NCI-H2029 (cell line): ENCODE measurements around the gene GGT1.
A peak's percentile ranks its signal among the peaks of the same experiment; 100 is the strongest.
"Not testable (repeated sequence)": the region's sequence is repeated elsewhere in the genome, so short reads cannot be mapped to it uniquely, and the experiment has no call there.

Source experiments
- DNase-seq: peaks from one replicate; lab custom pipeline; 2025; lab: John Stamatoyannopoulos, UW

Gene GGT1

GRCh38 chr22:24584166-24584790 is 18.7 kb upstream of the GGT1 start:
- no peak for DNase-seq

- no peak for DNase-seq
These were observed 18.1 kb upstream of the GGT1 start for GRCh38 chr22:24584871-24585411.

- DNase-seq: no peak
These were observed 17.5 kb upstream of the GGT1 start for GRCh38 chr22:24585461-24585860.

- no peak for DNase-seq
These were observed 17.0 kb upstream of the GGT1 start for GRCh38 chr22:24585927-24586546.

- no peak for DNase-seq
These were observed 15.7 kb upstream of the GGT1 start for GRCh38 chr22:24587251-24587650.

- no peak for DNase-seq
These were observed 15.0 kb upstream of the GGT1 start for GRCh38 chr22:24587948-24588347.

GRCh38 chr22:24588381-24588756 is 14.6 kb upstream of the GGT1 start:
- DNase-seq: no peak

GRCh38 chr22:24588757-24589481 is 14.1 kb upstream of the GGT1 start:
- DNase-seq: no peak

GRCh38 chr22:24589518-24590030 is 13.4 kb upstream of the GGT1 start:
- DNase-seq: no peak

- no peak for DNase-seq
These were observed 12.3 kb upstream of the GGT1 start for GRCh38 chr22:24590596-24591173.

GRCh38 chr22:24591286-24591830 is 11.6 kb upstream of the GGT1 start:
- DNase-seq: no peak

- no peak for DNase-seq
These were observed 10.7 kb upstream of the GGT1 start for GRCh38 chr22:24592058-24592850.

GRCh38 chr22:24592851-24593558 is 10.0 kb upstream of the GGT1 start, which contains the start of gene LRRC75B:
Gene LRRC75B (minus strand): TSS chr22:24593073. CDS start chr22:24593039, 34 bp downstream.
- DNase-seq: peak; percentile 27

GRCh38 chr22:24593559-24593835 is 9.5 kb upstream of the GGT1 start:
- not testable (repeated sequence) for DNase-seq

GRCh38 chr22:24593836-24594568 is 9.0 kb upstream of the GGT1 start:
- DNase-seq: no peak

- DNase-seq: no peak
These were observed 8.3 kb upstream of the GGT1 start for GRCh38 chr22:24594569-24595120.

- no peak for DNase-seq
These were observed 7.8 kb upstream of the GGT1 start for GRCh38 chr22:24595228-24595627.

GRCh38 chr22:24595863-24596262 is 7.1 kb upstream of the GGT1 start:
- DNase-seq: no peak

GRCh38 chr22:24597076-24597475 is 5.9 kb upstream of the GGT1 start:
- not testable (repeated sequence) for DNase-seq

- no peak for DNase-seq
These were observed 3.5 kb upstream of the GGT1 start for GRCh38 chr22:24599514-24599913.
